Measurements from ENCODE around the gene B4GAT1.

The B4GAT1 gene

DNA sequence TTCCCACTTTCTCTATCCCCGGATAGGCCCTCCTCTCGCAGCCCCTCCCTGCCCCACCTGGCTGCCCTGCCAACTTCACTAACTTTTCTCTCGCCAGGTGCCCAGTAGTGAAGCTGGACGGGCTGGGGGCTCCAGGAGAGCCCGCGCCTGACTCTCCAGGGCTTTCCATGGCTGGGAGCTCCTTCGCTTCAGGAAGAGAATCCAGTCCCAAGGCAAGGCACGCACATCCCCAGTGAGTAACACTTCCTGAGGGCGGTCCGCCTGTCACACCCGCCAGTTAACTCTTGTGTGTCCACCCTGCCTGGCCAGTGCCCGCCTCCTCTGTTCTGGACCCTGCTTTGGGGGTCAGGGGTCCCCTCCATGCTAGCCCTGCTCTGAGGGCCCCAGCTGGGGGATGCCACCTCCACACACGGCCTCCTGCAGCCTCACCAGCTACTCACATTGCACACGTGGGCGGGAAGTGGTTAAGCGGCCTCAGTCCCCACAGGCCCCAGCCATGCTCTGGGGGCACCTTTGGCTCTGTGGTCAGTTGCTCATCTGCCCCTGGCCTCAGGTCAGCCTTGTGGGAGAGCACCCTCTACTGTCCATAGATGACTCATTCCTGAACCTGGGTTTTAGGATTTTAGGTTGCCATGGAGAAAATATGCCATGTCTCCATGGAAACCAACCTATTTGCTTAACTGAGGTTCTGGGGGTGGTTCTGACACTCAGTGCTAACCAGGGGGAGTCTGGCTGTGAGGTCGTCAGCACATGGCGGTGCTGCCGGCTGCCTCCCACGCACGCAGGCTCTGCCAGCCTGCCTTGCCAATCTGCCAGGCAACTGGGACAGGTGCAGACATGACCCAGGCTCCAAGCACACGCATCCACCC is 11.0 kb downstream of the B4GAT1 start, which contains the start of gene RIN1:
Gene RIN1, minus strand, starts transcription at position 201 of the 869 bp plus-strand sequence. Its CDS starts 32 bp downstream, at position 169.
- peak; percentile 99 for DNase-seq

DNA sequence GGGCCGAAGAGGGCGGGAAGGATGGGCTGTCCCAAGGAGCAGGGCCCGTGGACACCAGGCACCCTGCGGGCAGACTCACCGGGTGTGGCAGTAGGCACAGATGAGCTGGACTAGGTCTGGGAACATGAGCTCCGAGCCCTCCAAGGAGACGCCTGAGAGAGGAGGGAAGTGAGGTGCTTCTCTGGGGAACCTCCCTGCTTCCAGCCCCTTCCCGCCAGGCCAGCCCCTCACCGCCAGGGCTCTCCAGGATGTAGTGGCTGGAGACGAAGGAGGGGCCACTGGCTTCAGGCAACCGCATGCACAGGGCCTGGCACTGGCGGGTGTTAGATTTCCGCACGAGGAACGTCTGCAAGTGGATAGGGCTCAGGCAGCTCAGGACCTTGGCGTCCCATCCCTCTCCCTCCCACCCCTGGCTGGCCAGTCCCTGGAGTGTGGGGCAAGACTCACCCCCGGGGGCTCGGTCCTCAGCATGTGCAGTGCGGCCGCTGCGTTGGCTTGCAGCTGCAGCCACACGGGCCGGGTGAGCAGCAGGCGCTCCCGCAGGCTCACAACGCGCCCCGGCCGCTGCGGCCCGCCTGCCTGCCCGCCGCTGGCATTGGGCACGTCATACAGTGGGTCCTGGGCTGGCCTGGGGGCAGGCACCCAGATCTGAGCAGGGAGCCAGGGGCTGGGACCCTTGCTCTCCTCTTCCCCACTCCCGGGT is 11.7 kb downstream of the B4GAT1 start:
- DNase-seq = peak; percentile 27

DNA sequence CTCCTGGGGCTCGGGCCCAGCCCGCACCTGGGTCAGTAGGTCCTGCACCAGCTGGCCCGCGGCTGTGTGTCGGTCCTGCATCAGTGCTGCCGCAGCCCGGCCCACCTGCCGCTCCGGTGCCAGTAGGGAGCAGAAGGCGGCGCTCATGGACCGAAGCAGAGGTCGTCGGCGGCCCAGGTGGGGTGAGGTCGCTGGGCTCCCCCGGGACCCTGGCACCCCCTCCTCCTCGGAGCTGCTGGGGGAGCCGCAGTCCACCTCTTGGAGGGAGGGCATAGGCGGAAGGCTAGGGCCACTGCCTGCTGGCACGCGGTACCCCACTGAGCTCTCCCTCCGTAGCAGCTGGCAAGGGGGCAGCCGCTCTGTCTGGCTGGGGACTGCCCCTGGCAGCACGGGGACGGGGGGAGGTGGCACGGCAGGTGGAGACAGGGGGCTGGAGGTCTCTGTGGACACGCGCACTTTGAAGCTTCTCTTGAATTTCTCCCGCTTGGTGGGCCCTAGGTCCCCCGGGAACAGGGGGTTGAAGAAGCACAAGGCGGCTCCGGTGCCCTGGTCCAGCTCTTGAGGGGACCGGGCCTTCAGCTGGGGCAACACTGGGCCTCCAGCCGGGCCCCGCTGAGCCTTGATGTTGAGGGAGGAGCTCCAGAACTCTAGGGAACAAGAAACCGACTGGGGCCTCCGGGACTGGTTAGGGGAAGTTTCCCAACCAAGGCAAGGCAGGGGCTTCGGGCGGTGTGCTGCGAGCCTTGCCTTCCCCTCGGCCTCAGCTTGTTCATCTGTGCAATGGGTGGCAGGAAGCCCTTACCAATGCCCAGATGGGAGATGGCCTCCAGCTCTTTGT is 12.6 kb downstream of the B4GAT1 start:
- DNase-seq = no peak

DNA sequence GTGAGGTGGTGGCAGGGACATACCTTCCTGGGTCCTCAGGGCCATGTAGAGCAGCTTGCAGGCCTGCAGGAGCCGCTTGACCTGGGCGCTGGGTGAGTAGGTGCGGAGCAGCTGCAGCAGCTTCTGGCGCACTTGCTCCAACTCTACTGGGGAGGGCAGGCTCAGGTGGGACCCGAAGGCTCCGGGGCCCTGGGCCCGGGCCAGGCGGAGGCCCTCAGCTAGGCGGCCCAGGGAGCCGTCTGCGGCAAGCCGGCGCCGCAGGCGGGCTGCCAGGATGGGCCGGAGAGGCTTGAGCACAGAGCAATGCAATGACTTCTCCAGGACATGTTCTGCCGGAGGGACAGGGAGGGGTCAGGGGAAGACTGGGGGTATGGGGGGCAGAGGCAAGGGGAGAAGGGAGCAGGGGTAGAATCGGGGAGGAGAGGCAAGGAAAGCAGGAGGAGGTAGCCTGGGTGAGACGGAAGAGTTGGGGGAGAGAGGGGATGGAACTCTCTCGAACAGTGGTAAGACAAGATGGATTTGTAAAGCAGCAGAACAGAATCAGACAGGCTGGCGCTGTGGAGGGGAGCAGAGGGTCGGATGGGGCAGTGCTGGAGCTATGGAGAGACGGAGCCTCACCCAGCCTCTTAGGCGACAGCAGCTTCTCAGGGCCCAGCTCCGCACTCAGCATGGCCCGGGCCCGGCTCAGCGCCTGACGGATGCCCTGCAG is 13.4 kb downstream of the B4GAT1 start:
- no peak for DNase-seq

DNA sequence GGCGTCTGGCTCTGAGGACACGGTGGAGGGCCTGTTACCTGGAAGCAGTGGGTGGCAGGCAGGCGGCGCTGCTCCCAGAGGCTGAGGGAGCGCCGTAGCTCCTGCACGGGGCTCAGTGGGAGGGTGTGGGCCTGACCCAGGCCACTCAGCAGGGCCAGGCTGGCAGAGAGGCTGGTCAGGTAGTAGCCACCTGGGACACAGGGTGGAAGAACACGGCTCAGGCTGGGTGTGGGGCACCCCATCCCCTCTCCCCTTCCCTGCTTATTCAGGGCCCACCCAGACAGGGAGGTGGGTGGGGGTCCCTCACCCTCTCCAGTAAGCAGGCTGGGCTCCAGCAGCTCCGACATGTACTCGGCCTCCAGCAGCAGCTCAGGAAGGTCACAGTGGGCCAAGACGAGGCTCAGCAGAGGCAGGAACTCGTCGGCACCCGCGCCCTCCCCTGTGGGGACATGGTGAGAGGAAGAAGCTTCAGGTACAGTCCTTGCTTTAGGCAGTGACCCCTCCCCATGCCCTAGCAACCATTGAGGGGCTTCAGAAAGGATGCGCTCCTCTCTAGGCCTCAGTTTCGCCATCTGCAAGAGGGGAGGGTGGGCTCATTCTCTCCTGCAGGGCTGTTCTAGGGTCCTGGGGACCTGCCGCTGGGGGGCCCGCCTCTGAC is 14.1 kb downstream of the B4GAT1 start:
- no peak for DNase-seq

DNA sequence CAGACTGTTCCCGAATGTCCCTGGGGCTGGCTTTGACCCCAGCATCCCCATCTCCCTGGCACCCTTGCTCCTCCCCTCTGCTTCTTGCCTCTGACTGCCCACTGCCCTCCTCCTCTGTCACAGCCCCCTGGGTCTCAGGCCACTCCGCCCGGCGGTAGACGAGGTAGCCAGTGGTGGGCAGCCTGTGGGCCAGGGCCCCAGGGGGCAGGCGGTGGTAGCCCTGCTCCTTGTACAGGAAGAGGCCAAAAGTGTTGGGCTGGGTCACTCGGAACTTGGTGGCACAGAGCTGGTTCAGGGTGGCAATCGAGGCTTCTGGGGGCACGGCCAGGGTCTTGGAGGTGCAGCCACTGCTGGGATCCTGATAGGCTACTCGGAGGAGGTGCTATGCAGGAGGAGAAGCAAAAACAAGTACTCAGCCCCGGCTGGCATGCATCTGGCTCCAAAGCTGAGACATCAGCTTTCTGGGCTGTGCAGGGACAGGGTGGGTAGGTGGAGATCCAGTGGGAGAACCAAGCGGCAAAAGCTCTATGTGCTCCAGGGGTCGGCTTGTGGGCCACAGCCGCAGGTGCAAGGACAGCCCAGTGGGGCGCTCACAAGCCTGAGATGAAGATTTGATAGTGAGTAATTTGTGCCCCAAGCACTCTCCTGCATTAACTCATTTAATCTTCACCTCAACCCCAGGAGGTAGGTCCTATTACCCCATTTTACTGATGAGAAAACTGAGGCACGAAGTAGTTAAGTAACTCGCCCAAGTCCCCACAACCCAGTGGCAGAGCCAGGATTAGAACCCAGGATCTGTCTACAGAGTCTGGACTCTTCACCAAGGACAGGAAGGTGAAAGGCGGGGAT is 14.8 kb downstream of the B4GAT1 start:
- DNase-seq = no peak

DNA sequence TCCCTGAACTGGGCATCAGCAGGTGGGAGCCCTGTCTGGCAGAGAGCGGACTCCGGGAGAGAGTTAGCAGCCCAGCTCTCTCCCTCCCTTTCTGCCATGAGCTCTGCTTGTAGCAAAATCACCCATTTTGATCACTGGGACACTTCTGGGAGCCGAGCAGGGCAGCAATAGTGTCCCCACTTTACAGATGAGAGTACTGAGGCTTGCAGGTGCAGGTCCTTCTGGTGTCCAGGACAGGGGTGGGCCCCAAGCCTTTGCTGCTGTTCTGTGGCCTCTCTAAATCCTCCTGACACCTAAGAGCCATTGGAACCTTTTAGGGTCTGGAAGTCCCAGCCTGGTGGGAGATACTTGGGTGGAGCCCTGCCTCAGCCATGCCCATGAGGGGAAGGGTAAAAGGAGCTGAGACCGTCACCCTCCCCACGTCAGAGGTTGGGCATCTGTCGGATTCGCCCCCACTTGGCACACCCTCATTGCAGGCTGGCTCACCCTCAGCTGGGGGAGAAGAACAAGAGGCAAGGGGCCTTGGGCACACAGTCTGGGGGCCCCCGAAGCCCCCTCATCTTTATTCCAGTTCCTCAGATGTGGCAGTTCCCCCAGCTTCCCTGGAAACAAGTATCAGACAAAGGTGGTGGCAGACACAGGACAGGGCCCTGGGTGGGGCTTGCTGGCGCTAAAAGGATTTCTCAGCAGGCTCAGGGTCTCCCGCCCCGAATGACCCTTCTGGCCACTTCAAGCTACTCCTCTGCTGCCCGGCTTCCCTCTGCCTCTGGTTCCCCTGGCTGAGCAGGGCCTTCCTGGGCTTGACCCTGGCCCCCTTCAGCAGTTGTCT is 15.7 kb downstream of the B4GAT1 start:
- no peak for DNase-seq

DNA sequence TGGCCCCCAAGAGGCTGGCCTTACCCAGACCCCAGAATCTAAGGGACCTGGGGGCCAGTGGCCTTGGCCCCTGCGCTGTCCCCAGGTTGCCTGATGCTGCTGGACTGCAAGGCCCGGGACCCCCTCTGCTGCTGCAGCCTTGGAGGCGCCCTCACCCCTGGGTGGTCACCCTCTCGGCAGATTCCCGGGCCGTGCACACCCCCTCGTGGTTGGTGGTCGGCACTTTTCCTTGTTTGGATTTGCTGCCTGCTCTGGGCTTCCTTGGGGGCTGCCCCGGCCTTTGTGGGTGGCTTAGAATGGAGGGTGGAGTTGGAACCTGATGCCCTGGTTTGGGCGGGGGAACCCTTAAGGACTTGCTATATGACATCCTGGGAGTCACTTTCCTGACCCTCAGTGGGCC is 16.5 kb downstream of the B4GAT1 start:
- DNase-seq = no peak

DNA sequence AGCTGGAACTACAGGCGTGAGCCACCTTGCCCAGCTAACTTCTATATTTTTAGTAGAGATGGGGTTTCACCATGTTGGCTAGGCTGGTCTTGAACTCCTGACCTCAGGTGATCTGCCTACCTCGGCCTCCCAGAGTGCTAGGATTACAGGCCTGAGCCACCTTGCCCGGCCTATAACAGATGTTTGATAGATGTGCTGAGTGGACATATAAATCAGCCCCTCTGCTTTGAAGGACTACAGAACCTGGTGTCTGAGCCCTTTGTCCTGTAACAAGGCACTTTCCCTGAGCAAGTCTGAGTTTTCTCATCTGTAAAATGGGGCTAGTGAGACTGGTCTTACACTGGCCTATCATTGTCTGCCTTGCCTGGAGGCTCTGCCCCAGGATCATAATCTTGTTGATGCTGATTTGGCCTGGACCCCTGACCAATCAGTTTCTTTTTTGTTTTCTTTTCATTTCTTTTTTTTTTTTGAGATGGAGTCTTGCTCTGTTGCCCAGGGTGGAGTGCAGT is 18.2 kb downstream of the B4GAT1 start:
- DNase-seq = no peak

DNA sequence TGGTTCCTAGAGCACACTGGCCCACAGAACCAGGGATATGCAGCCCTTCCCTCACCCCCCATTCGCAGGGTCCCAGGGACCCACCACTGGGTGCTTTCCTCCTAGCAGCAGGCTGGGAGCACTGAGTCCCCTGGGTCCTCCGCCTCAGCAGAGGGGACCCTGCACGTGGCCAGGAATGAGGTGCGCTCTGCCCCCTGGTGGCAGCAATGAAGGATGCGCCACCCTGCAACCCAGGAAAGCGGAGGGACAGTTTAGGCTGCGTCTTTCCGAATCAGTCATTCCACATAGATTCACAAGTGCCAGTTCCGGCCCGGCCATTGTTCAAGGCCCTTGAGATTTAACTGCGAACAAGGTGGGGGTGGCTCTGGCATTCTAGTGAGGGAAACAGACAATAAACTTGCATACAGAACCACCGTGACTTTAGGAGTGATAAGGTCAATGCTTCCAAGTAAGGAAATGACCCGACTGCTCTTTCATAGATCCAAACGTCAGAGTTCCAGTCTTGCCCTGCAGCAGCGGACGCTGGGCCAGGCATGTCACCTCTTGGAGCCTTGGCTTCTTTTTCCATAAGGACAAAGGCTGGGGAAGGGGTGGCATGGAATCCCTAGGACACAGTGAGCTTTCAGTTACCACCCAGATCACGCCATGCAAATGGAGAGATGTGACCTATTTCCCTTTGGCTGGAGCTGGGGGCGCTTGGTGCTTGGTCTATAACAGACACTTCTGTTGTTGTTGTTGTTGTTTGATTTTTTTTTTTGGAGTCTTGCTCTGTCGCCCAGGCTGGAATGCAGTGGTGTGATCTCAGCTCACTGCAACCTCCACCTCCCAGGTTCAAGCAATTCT is 18.9 kb downstream of the B4GAT1 start:
- peak; percentile 52 for DNase-seq

DNA sequence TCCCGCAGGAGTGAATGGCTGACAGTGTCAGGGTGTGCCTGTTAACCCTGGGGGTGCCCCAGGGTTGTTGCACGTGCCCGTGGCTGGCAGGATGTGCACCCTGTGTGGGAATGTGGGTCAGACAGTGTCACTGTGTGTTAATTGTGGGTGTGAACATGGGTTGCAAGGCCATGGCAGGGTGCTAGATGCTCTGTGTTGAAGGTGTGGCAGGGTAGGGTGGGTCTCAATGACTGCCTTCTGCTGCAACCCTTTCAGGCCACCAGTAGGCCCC is 19.5 kb downstream of the B4GAT1 start:
- DNase-seq = no peak

DNA sequence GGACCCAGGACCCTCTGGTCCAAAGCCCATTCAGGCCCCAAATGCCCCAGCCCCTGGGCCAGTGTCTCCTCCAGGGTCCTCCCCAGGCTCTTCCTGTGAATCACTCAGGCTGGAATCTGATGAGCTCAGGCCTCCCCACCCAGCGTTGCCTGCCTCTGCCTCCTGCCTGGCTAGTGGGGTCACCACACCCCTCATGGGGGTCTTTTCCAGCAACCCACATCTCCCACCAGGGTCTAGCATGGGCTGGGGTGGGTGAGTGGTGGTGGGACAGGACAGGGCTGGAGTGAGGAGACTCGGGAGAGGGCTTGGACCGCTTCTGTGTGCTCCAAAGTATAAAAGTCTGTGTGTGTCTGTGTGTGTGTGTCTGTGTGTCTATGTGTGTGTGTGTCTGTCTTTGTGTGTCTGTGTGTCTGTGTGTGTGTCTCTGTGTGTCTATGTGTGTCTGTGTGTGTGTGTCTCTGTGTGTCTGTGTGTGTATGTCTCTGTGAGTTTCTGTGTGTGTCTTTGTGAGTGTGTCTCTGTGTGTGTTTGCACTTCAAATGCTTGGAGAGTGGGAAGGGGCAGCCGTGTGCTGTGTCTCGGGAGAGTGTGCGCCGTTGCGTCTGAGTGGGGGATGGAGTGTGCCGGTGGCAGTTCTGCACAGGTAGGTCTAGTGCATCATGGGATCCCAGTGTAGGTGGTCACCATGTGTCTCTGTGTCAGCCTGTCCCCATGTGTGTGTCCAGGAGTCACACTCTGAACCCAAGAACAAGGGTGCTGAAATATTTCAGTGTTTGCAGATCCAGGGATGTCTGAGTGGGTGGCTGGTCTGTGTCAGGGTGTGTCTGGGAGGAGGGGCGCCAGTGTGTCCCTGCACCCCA is 20.0 kb downstream of the B4GAT1 start:
- DNase-seq = peak; percentile 14

DNA sequence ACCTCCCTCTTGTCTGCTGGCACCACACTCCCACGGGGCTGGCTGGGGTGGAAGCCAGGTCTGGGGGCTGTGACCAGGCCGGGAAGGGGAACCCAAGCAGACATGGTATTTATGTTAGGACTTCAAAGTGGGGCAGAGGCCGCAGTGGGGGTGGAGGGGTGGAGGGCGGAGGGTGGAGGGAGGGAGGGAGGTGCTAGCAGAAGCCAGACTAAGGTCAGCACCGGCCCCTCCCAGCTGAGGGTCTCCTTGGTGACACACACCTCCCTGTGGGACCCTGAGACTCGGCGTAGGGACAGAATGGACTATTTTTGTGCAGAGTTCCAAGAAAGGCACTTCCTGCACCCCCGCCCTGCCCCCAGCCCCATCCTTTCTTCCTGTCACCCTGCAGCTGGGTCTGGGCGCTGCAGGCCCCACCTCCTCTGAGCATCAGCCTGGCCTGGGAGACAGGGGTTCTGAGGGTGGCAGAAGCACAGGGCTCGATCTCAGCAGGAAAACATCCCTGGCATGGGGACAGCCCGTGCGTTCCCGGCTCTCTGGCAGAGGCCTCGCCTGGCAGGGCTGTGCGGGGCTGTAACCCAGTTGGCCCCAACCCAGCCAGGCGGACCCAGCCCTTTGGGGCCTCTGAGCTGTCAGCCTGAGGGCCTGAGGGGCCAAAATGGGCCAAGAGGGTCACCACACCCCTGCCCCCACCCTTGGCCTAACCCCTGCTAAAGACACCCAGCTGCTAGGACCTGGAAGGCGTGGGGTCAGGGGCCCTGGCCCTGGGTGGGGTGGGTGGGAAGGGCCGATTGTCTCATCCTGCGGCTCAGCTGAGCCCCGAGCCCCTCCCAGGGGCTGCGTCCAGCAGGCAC is 20.9 kb downstream of the B4GAT1 start:
- DNase-seq = no peak

DNA sequence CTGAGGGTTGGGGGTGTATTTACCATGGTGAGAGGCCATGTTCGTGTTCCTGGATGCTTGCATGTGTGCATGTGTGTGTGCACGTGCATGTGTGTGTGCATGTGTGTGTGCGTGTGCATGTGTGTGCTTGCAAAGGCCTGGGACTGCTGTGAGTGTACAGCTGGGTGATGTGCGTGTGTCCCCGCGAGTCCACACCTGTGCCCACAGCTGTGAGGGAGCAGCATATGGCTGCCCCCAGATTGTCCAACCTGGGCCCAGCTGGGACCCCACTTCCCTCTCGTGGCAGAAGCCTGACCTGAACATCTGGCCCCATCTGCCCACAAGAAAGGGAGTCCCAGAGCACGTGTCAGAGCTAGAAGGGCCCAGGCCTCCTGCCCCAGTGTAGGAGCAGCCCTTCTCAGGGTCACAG is 22.2 kb downstream of the B4GAT1 start:
- no peak for DNase-seq

DNA sequence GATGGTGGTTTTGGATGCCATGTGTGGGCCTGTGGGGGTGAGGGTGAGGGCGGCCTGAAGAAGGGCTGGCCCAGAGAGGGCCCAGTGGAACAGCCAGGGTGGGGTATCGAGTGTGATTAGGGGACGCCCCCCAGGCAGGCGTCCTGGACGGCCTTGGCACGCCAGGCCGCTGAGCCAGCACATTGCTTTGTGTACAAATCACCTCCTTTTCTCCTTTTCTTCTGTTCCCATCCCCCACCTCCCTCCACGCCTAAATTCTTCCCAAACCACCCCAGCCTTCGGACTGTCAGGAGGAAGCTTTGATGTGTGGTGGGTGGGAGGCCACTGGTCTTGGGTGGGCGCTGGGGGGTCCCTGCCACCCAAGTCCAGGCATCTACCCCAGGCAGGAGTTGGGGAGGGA is 22.8 kb downstream of the B4GAT1 start:
- DNase-seq = no peak

DNA sequence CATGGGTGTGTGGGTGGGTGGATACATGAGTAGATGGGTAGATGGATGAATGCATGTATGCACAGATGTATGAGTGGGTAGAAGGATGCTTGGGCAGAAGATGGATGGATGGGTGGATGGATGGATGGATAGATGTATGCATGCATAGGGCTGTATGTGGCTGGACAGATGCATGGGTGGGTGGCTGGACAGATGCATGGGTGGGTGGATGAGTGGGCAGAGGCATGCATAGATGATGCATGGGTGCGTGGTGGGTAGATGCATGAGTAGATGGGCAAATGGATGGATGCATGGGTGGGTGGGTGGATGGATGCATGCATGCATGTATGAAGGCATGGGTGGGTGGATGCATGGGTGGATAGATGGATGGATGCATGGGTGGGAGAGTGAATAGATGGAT is 23.7 kb downstream of the B4GAT1 start:
- no peak for DNase-seq

DNA sequence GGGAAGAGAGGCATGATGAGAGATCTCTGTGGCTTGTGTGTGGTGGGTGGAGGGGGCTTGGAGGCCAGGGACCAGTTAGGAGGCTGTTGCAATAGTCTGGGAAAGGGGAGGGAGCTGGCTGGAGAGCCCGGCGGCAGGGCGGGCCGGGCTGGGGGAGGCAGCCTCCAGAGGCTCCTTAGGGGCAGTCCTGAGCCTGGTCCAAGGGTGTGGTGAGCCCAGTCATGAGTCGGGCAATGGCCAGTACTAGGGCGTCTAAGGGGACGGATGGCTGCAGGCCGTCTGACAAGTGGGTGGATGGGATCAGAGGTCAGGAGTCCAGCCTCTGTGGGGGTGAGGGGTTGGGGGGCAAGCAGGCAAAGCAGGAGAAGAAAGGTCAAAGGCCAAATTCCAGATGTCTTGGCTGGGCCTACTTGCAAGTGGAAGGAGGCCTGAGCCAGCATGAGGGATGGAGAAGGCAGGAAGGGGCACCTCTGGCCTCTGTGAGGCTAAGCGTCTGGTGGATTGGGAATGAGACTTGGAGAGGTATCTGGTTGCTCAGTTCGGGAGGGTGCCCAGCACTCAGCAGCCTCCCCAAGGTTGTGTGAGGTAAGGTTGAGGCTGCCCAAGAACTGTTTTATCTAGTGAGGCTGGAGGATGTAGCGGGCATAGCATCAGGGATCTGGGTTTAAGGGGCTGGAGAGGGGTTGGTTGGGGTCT is 24.5 kb downstream of the B4GAT1 start:
- no peak for DNase-seq
